ENCODE results near the gene MYO1B. TPM values are rescaled to one million over a fixed set of nuclear protein-coding genes. Genes with fewer than 3 reads are reported as not detected.

MYO1B gene
- total RNA-seq, 6 experiments from 2014 or later, result 214 to 254 (median 236) TPM

GRCh38 chr2:191417746-191418145 lies 172.5 kb downstream of the MYO1B start:
- peaks cover 60% of the 10 kb centered on the region for H3K36me3 Mint-ChIP-seq (ENCODE audit: low read depth)
- no peak for TF ChIP-seq CTCF (IDR thresholded peaks at IDR 0.05)
- H3K27me3 Mint-ChIP-seq (ENCODE audit: insufficient read depth), result peaks cover 9% of the 10 kb centered on the region
- 0 out of 2 replicates have a peak overlapping the region, but pooled peaks have one; percentile 36 for H3K27ac Mint-ChIP-seq
- H3K9me3 Mint-ChIP-seq, result no peaks in the 10 kb centered on the region
- H3K4me3 Mint-ChIP-seq, result no peak overlapping the region
- DNase-seq, result no peak
- no peaks in the 10 kb centered on the region for H3K4me1 Mint-ChIP-seq (ENCODE audit: low read depth)

- Mint-ChIP-seq H3K36me3 (ENCODE audit: low read depth) (peaks cover 64% of the 10 kb centered on the region), H3K27ac (peak overlapping the region; percentile 29; the same call in 1 of the 2 replicates), H3K4me1 (ENCODE audit: low read depth) (peaks cover under 1% of the 10 kb centered on the region), H3K4me3 (no peak overlapping the region), H3K27me3 (ENCODE audit: insufficient read depth) (peaks cover 5% of the 10 kb centered on the region), H3K9me3 (no peaks in the 10 kb centered on the region)
- DNase-seq, result no peak
- TF ChIP-seq CTCF (IDR thresholded peaks at IDR 0.05), result no peak
Observed at GRCh38 chr2:191421950-191422349, 176.7 kb downstream of the MYO1B start.

DNA sequence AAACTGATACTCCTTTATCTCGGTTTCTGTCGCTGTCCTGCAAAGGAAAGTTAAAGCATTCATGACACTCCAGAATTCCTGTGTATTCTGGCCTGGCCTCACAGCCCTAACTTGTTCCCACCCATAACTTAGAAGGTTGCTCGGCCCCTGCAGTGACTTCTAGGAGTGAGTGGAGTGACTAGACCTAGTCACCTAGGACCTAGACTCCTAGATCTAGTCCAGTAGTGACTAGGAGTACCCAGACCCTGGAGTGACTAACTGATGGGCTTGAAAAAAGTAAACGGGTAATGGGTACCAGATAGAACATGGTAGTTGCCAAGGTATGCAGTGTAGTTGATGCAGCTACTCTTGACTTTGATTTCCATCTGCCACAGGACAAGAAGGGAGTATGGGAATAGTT lies 181.8 kb downstream of the MYO1B start:
- Mint-ChIP-seq H3K4me1 (ENCODE audit: low read depth) (peaks cover 22% of the 10 kb centered on the region), H3K9me3 (no peaks in the 10 kb centered on the region), H3K36me3 (ENCODE audit: low read depth) (peaks cover 46% of the 10 kb centered on the region), H3K27me3 (ENCODE audit: insufficient read depth) (peaks cover 9% of the 10 kb centered on the region), H3K27ac (peak overlapping the region; percentile 45; the same call in 1 of the 2 replicates), H3K4me3 (no peak overlapping the region; the same call in 1 of the 2 replicates)
- no peak for DNase-seq
- TF ChIP-seq CTCF (IDR thresholded peaks at IDR 0.05), result no peak

GRCh38 chr2:191428141-191428540 lies 182.9 kb downstream of the MYO1B start:
- peaks cover 40% of the 10 kb centered on the region for H3K36me3 Mint-ChIP-seq (ENCODE audit: low read depth)
- H3K27me3 Mint-ChIP-seq (ENCODE audit: insufficient read depth), result peaks cover 9% of the 10 kb centered on the region
- H3K4me1 Mint-ChIP-seq (ENCODE audit: low read depth), result peaks cover 23% of the 10 kb centered on the region
- no peak for DNase-seq
- H3K9me3 Mint-ChIP-seq, result no peaks in the 10 kb centered on the region
- H3K4me3 Mint-ChIP-seq, result no peak overlapping the region; the same call in 1 of the 2 replicates
- TF ChIP-seq CTCF (IDR thresholded peaks at IDR 0.05), result no peak
- H3K27ac Mint-ChIP-seq, result peak overlapping the region; percentile 5

GRCh38 chr2:191430476-191430875 lies 185.3 kb downstream of the MYO1B start:
- Mint-ChIP-seq H3K36me3 (ENCODE audit: low read depth) (peaks cover 18% of the 10 kb centered on the region), H3K9me3 (no peaks in the 10 kb centered on the region), H3K4me3 (no peak overlapping the region), H3K4me1 (ENCODE audit: low read depth) (peaks cover 26% of the 10 kb centered on the region), H3K27me3 (ENCODE audit: insufficient read depth) (peaks cover 11% of the 10 kb centered on the region), H3K27ac (no peak overlapping the region)
- no peak for DNase-seq
- no peak for TF ChIP-seq CTCF (IDR thresholded peaks at IDR 0.05)

- TF ChIP-seq CTCF (IDR thresholded peaks at IDR 0.05), result no peak
- Mint-ChIP-seq H3K27ac (no peak overlapping the region), H3K9me3 (no peaks in the 10 kb centered on the region), H3K27me3 (ENCODE audit: insufficient read depth) (peaks cover 5% of the 10 kb centered on the region; the same call in 1 of the 2 replicates), H3K4me1 (ENCODE audit: low read depth) (peaks cover 36% of the 10 kb centered on the region), H3K4me3 (no peak overlapping the region), H3K36me3 (ENCODE audit: low read depth) (peaks cover 8% of the 10 kb centered on the region; the same call in 1 of the 2 replicates)
- no peak for DNase-seq
Observed at GRCh38 chr2:191432121-191432520, 186.9 kb downstream of the MYO1B start.

Measured in HFFc6 (cell line).